HepG2 (cell line): ENCODE measurements around the gene EFEMP2. TPM values are rescaled to one million over a fixed set of nuclear protein-coding genes. Genes with fewer than 3 reads are reported as not detected.
A peak's percentile ranks its signal among the peaks of the same experiment; 100 is the strongest.

Experiments used
- ATAC-seq: fragments of 200-7000 bp; cut with Tn5 transposase; 3 replicates; pipeline ENCODE4 v1.9.1; 2020; ENCODE audit warnings: mild to moderate bottlenecking, moderate library complexity
- BruUV-seq: library from RNA; stranded (reverse); fragments of 400-500 nt; replicated peaks from 2 replicates; lab custom pipeline; 2021; lab: Mats Ljungman, UMichigan
- CTCF ChIA-PET: fragments of 300-600 bp; formaldehyde crosslinking; extraction: SDS; loops from one replicate; lab custom pipeline; 2021; ENCODE audit warnings: low total read pairs, inconsistent platforms, low intra/inter-chr PET ratio; lab: Yijun Ruan, JAX
- POLR2A ChIA-PET: fragments of 350-600 bp; sonication (Branson Sonifier 250); formaldehyde crosslinking; loops from one replicate; lab custom pipeline; 2020; ENCODE audit warnings: antibody characterized with exemption, inconsistent platforms; lab: Yijun Ruan, JAX
- DNase-seq: peaks from one replicate; pipeline ENCODE4 v3.0.0-alpha.2; 2015; ENCODE audit warnings: low spot score
- FAIRE-seq: peaks from 3 replicates; lab custom pipeline; 2011; peaks lifted over from hg19 to GRCh38; lab: Jason Lieb, UNC
- H2AFZ ChIP-seq: one replicate; pipeline ENCODE4 v1.6.1; 2011; ENCODE audit warnings: low read length, inconsistent platforms
- H3K27ac ChIP-seq: fragments of 300-600 bp; 3 replicates; pipeline ENCODE4 v1.8.0; 2011; ENCODE audit warnings: mixed run types, mild to moderate bottlenecking, mixed read lengths, low read length, inconsistent platforms; ENCODE audit not compliant: insufficient read depth; ENCODE audit errors: extremely low read length
- H3K27me3 ChIP-seq, 2 experiments: fragments of 200-600 bp in 1 of 2; 2 replicates in 1 of 2; 3 replicates in 1 of 2; pipeline versions ENCODE4 v1.6.0 to v1.8.0; 2011; ENCODE audit warnings: low read length in 2 of 2, mild to moderate bottlenecking in 2 of 2, moderate library complexity in 2 of 2, inconsistent platforms in 1 of 2; ENCODE audit not compliant: insufficient read depth in 2 of 2, control insufficient read depth in 1 of 2
- H3K36me3 ChIP-seq, 2 experiments: fragments of 200-600 bp in 1 of 2; replicated peaks in 1 of 2; 2 replicates in 1 of 2; 3 replicates in 1 of 2; pipeline versions ENCODE4 v1.5.1 to v1.8.0; 2011; ENCODE audit warnings: low read length in 2 of 2, inconsistent platforms in 1 of 2; ENCODE audit not compliant: insufficient read depth in 2 of 2, control insufficient read depth in 1 of 2
- H3K4me1 ChIP-seq: 2 replicates; pipeline ENCODE4 v1.5.1; 2012; ENCODE audit warnings: low read length, inconsistent platforms; ENCODE audit not compliant: insufficient read depth
- H3K4me2 ChIP-seq: 2 replicates; pipeline ENCODE4 v1.6.0; 2011; ENCODE audit warnings: low read depth, low read length, inconsistent platforms
- H3K4me3 ChIP-seq, 3 experiments: fragments of 200-600 bp in 1 of 3; sonication (generic), shearing (Covaris generic) in 1 of 3; replicated peaks in 1 of 3; 2 replicates each; pipeline ENCODE4 v1.5.1; 2011 to 2016; ENCODE audit warnings: low read length in 3 of 3, inconsistent platforms in 2 of 3, low read depth in 2 of 3, mild to moderate bottlenecking in 2 of 3, control low read depth in 1 of 3, mixed read lengths in 1 of 3; ENCODE audit not compliant: insufficient read depth in 1 of 3
- H3K79me2 ChIP-seq: one replicate; pipeline ENCODE4 v1.6.1; 2011; ENCODE audit warnings: low read length, inconsistent platforms; ENCODE audit not compliant: insufficient read depth
- H3K9ac ChIP-seq: 2 replicates; pipeline ENCODE4 v1.6.0; 2011; ENCODE audit warnings: mild to moderate bottlenecking, low read depth, low read length, inconsistent platforms; ENCODE audit not compliant: insufficient read depth
- H3K9me3 ChIP-seq: 2 replicates; pipeline ENCODE4 v1.5.1; 2012; ENCODE audit warnings: mild to moderate bottlenecking, low read length
- H4K20me1 ChIP-seq: 2 replicates; pipeline ENCODE4 v1.6.0; 2011; ENCODE audit warnings: inconsistent platforms, mild to moderate bottlenecking, low read length, moderate library complexity; ENCODE audit not compliant: insufficient read depth
- AHR ChIP-seq: IDR thresholded peaks from 2 replicates; pipeline ENCODE4 v1.6.1; 2018; ENCODE audit warnings: missing genetic modification reagents, missing compliant biosample characterization
- CENPX ChIP-seq: sonication (generic); formaldehyde crosslinking; IDR thresholded peaks from 2 replicates; pipeline ENCODE4 v1.9.0; 2021; ENCODE audit warnings: mild to moderate bottlenecking, missing genetic modification reagents, moderate library complexity
- NFATC3 ChIP-seq: sonication (generic); formaldehyde crosslinking; IDR thresholded peaks from 2 replicates; pipeline ENCODE4 v1.5.1; 2020; ENCODE audit warnings: mild to moderate bottlenecking, missing genetic modification reagents
- NR2C2 ChIP-seq: sonication (generic); formaldehyde crosslinking; IDR thresholded peaks from 2 replicates; pipeline ENCODE4 v1.4.0; 2020; ENCODE audit warnings: missing genetic modification reagents, mild to moderate bottlenecking, moderate library complexity, borderline replicate concordance
- PCBP1 ChIP-seq: fragments of 200-400 bp; formaldehyde crosslinking; IDR thresholded peaks from 2 replicates; pipeline ENCODE4 v1.6.1; 2017; ENCODE audit warnings: mild to moderate bottlenecking, low read depth, low read length, borderline replicate concordance
- RBFOX2 ChIP-seq: fragments of 200-400 bp; formaldehyde crosslinking; IDR thresholded peaks from 2 replicates; pipeline ENCODE4 v1.6.1; 2017; ENCODE audit warnings: low read depth, mild to moderate bottlenecking, low read length
- ZNF331 ChIP-seq: sonication (generic); formaldehyde crosslinking; IDR thresholded peaks from 2 replicates; pipeline ENCODE4 v1.4.0; 2020; ENCODE audit warnings: missing genetic modification reagents
- WGBS: methylation state at CpG from one replicate; pipeline ENCODE4 v1.1.6; 2017; ENCODE audit warnings: low lambda C conversion rate; 5-methylcytosine and 5-hydroxymethylcytosine counted together
- in situ Hi-C: cut with HindIII; loops from 2 replicates; pipeline ENCODE4 v1.10.0; 2017; ENCODE audit warnings: low pct_unique_long_range_greater_than_20kb; ENCODE audit not compliant: extremely low pct_ligation_motif_present
- intact Hi-C: fragments of 100-400 bp; cut with micrococcal nuclease; formaldehyde crosslinking; loops from one replicate; pipeline ENCODE4 v1.10.0; 2022; ENCODE audit not compliant: unreplicated experiment
- polyA plus RNA-seq, 8 experiments: library from polyadenylated mRNA; depleted of rRNA in 3 of 8; stranded (reverse) in 7 of 8; unstranded in 1 of 8; fragments of >200 nt; fragmentation: Illumina TruSeq in 4 of 8; extraction: Trizol in 4 of 8; gene quantifications; 2 replicates each; pipeline versions ENCODE4 v1.2.1 to v1.2.3, GENCODE V29; 2011 to 2016; ENCODE audit warnings: low read depth in 4 of 8, missing spikeins in 1 of 8, mixed read lengths in 1 of 8; ENCODE audit not compliant: insufficient read depth in 1 of 8
- total RNA-seq, 5 experiments: library from RNA; depleted of rRNA; stranded (reverse); fragments of >200 nt; fragmentation: Illumina TruSeq; extraction: Trizol; gene quantifications; 2 replicates each; pipeline ENCODE4 v1.2.3, GENCODE V29; 2016; ENCODE audit warnings: low read depth in 1 of 5

The EFEMP2 gene
- total and polyA plus RNA-seq, 2 of the 13 experiments (the other 11 are each of a cell fraction or from before 2014, with no cell fraction given), result 7.4 to 29.7 TPM

DNA sequence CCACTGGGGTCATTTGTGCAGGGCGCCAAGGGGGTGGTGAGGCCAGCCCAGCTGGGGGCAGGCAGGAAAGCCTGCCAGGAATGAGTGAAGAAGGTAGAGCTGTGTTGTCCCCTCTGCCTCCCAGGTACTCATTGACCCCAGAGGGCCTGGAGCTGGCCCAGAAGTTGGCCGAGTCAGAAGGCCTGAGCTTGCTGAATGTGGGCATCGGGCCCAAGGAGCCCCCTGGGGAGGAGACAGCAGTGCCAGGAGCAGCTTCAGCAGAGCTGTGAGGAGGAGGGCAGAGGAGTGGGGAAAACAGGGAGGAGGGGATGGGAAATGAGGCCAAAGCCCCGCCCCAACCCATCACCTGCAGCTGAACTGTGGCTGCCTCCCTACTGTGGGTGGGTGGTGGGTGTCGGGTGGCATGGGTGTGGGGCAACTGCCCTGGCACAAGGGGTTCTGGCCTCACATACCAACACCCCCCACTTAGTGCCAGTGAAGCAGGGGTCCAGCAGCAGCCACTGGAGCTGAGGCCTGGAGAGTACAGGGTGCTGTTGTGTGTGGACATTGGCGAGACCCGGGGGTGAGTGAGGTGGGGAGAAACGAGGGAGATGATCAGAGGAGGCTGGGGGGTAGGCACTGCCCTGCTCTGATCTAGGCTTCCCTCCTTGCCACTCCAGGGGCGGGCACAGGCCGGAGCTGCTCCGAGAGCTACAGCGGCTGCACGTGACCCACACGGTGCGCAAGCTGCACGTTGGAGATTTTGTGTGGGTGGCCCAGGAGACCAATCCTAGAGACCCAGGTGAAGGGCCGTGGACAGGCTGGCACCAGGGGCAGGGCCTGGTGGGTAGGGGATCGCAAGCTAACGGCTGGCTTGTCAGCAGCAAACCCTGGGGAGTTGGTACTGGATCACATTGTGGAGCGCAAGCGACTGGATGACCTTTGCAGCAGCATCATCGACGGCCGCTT, 9.4 kb downstream of the EFEMP2 start:
- TF ChIP-seq NR2C2 (CRISPR knock-in tag), result no peak
- no peak for TF ChIP-seq NFATC3 (CRISPR knock-in tag)
- peak; percentile 49; the same call in 1 of the 2 replicates for TF ChIP-seq RBFOX2
- TF ChIP-seq CENPX (CRISPR knock-in tag), result no peak
- 0 out of 2 replicates have a peak, but pooled peaks have one; percentile 39 for TF ChIP-seq PCBP1
- Histone ChIP-seq H3K27ac (no peak overlapping the region), H4K20me1 (no peaks in the 10 kb centered on the region), H3K4me3 (no peak overlapping the region), H3K27me3 (no peaks in the 10 kb centered on the region; a peak in 1 of 5 replicates), H2AFZ (no peak overlapping the region), H3K4me2 (no peak overlapping the region), H3K79me2 (peaks cover 10% of the 10 kb centered on the region), H3K9me3 (no peaks in the 10 kb centered on the region), H3K36me3 (peaks cover 14 to 45% of the 10 kb centered on the region in 2 experiments; a peak in 4 of 5 replicates), H3K4me1 (peaks cover 28% of the 10 kb centered on the region), H3K9ac (no peak overlapping the region)
- ATAC-seq, result no peak
- WGBS, result 96% methylated on average over 13 of the region's 24 CpGs
- DNase-seq, result no peak
- POLR2A ChIA-PET, result interaction anchor here (0.6 kb wide), 1 partner anchor 25 kb away, joined by 5 read pairs; the partner anchor contains the start of gene FIBP
- BruUV-seq, result no TSS peak
- intact Hi-C loops, result no loop called here
- FAIRE-seq, result no peak
- CTCF ChIA-PET, result no interaction called here
- in situ Hi-C loops, result no loop called here

DNA sequence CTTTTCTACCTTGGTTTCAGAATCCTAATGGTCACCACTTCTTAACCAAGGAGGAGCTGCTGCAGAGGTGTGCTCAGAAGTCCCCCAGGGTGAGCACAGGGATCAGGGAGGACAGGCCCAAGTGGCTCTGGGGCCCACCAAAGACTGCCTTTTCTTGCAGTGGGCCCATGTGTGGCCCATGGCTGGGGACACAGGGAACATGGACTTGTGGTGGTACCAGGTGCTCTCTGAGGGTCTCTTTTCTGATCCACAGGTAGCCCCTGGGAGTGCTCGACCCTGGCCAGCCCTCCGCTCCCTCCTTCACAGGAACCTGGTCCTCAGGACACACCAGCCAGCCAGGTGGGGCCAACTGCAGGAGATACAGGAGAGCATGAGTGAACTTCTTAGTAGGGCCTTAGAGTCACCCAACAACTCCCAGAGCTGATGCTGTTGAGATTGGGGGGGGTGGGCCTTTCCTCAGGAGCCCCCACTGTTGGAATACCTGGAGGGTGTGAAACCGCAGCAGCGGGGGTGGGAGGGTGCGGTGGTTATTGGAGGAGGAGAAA, 10.3 kb downstream of the EFEMP2 start:
- DNase-seq (no peak), ATAC-seq (no peak), FAIRE-seq (no peak)
- in situ Hi-C loops, result no loop called here
- TF ChIP-seq ZNF331 (no peak), AHR (0 out of 2 replicates have a peak, but pooled peaks have one; percentile 3)
- peaks cover 14 to 41% of the 10 kb centered on the region in 2 experiments; a peak in 4 of 5 replicates for H3K36me3 ChIP-seq
- BruUV-seq, result no TSS peak
- no peaks in the 10 kb centered on the region for H3K9me3 ChIP-seq
- no peak overlapping the region for H2AFZ ChIP-seq
- POLR2A ChIA-PET, result no interaction called here
- H3K9ac ChIP-seq, result peak overlapping the region; percentile 89; the same call in 1 of the 2 replicates
- peak overlapping the region in 1 of 3 experiments; percentile 99; a peak in 2 of 6 replicates for H3K4me3 ChIP-seq
- intact Hi-C loops, result no loop called here
- CTCF ChIA-PET, result no interaction called here
- H3K27me3 ChIP-seq, result no peaks in the 10 kb centered on the region; a peak in 1 of 5 replicates
- peaks cover 15% of the 10 kb centered on the region for H3K79me2 ChIP-seq
- peak overlapping the region; percentile 100 for H3K4me2 ChIP-seq
- H4K20me1 ChIP-seq, result peaks cover 4% of the 10 kb centered on the region; the same call in 1 of the 2 replicates
- H3K27ac ChIP-seq, result no peak overlapping the region
- peaks cover 28% of the 10 kb centered on the region for H3K4me1 ChIP-seq
- 97% methylated on average over 3 of the region's 5 CpGs for WGBS
